ENCODE measurements around the gene ZFP64. TPM values are rescaled to one million over a fixed set of nuclear protein-coding genes. Genes with fewer than 3 reads are reported as not detected.

ZFP64 gene
- total and polyA plus RNA-seq, 2 donors from 2014 or later, result 7.1 to 14.6 TPM

DNA sequence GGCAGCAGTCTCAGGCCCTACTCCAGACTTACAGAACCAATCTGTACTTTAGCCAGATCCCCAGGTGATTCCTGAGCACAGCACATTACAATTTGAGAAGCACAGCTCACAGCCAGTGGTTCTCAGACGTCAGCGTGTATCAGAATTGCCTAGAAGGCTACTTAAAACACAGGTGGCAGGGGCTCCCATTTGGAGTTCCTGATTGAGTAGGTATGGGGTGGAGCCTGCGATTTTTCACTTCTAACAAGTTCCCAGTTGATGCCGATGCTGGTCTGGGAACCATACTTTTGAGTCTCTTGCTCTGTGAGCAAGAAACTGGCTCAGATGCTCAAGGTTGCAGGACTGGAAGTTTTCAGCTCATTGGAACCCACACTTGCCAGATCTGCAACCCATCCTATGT is 89.5 kb downstream of the ZFP64 start:
- Histone ChIP-seq H3K27ac (ENCODE audit: low read depth in 2 of 2, low read length in 2 of 2) (no peak overlapping the region), H3K9me3 (ENCODE audit: control insufficient read depth in 2 of 3, insufficient read depth in 1 of 3, low read length in 3 of 3) (no peaks in the 10 kb centered on the region), H3K27me3 (ENCODE audit: control insufficient read depth, insufficient read depth, low read length) (peaks cover 4% of the 10 kb centered on the region), H3K4me3 (ENCODE audit: low read length in 3 of 3) (no peak overlapping the region), H3K36me3 (ENCODE audit: control insufficient read depth in 2 of 3, insufficient read depth in 3 of 3, low read length in 3 of 3) (no peaks in the 10 kb centered on the region), H3K4me1 (ENCODE audit: control insufficient read depth in 2 of 3, insufficient read depth in 2 of 3, low read depth in 1 of 3, low read length in 3 of 3) (peaks cover 0 to 5% (median 0%) of the 10 kb centered on the region in 3 donors), H3K9ac (ENCODE audit: low read length in 3 of 3) (no peak overlapping the region)
- no peak for FAIRE-seq
- DNase-seq, result no peak
- TF ChIP-seq, protein P1, sequence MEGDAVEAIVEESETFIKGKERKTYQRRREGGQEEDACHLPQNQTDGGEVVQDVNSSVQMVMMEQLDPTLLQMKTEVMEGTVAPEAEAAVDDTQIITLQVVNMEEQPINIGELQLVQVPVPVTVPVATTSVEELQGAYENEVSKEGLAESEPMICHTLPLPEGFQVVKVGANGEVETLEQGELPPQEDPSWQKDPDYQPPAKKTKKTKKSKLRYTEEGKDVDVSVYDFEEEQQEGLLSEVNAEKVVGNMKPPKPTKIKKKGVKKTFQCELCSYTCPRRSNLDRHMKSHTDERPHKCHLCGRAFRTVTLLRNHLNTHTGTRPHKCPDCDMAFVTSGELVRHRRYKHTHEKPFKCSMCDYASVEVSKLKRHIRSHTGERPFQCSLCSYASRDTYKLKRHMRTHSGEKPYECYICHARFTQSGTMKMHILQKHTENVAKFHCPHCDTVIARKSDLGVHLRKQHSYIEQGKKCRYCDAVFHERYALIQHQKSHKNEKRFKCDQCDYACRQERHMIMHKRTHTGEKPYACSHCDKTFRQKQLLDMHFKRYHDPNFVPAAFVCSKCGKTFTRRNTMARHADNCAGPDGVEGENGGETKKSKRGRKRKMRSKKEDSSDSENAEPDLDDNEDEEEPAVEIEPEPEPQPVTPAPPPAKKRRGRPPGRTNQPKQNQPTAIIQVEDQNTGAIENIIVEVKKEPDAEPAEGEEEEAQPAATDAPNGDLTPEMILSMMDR (IDR thresholded peaks at IDR 0.05; ENCODE audit: borderline replicate concordance, extremely low read depth, insufficient read depth), result no peak
- intact Hi-C loops (cut with DNase I), result no loop called here

Data from kidney (tissue), 14 donors.